ENCODE data around the gene NR3C2. TPM values are rescaled to one million over a fixed set of nuclear protein-coding genes. Genes with fewer than 3 reads are reported as not detected.

NR3C2 gene
- total RNA-seq, 1 experiment from 2014 or later = 2.7 TPM

DNA sequence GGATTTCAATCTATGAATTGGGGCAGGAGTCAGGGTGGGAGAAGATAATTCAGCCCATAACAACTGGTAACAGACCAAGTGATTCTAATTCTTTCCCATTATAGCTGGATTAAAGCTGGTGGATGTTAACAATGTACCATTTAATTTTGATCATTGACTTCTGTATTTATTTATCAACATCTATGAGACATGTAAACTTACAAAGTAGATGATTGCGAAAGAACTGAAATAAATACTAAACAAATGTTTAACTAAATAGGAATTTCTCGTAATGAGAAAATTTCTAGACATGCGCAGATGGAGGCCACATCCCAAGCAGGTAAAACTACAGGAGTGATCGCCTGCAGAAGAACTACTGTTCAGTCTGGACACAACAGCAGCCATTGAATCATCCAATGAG lies 107.1 kb downstream of the NR3C2 start:
- no peaks in the 10 kb centered on the region for H3K79me2 ChIP-seq (ENCODE audit: insufficient read depth, low read length)
- CTCF ChIA-PET = no interaction called here

More for the DNA sequence above, 107.1 kb downstream of the NR3C2 start:
- Histone ChIP-seq H3K4me3 (replicated peaks in 1 of 2; ENCODE audit: low read depth in 1 of 2, low read length in 2 of 2) (no peak overlapping the region), H3K4me1 (ENCODE audit: control insufficient read depth in 1 of 2, insufficient read depth in 2 of 2, low read length in 2 of 2) (no peaks in the 10 kb centered on the region), H2AFZ (ENCODE audit: low read depth, low read length, poor library complexity, severe bottlenecking) (no peak overlapping the region), H3K4me2 (ENCODE audit: low read length) (no peak overlapping the region), H3K9me2 (ENCODE audit: insufficient read depth) (no peaks in the 10 kb centered on the region), H3K36me3 (ENCODE audit: control insufficient read depth in 1 of 2, insufficient read depth in 2 of 2, low read length in 2 of 2) (no peaks in the 10 kb centered on the region), H4K20me1 (ENCODE audit: insufficient read depth) (no peaks in the 10 kb centered on the region), H3K27me3 (ENCODE audit: insufficient read depth, low read length) (no peaks in the 10 kb centered on the region), H3K27ac (ENCODE audit: low read depth, low read length) (no peak overlapping the region), H3K9me3 (ENCODE audit: control insufficient read depth in 1 of 2, insufficient read depth in 1 of 2, low read depth in 1 of 2, low read length in 2 of 2) (no peaks in the 10 kb centered on the region), H3K9ac (ENCODE audit: low read length) (no peak overlapping the region)
- ChIA-PET RAD21 (ENCODE audit: low non-redundant PET in 1 of 2, low total read pairs in 2 of 2, uncharacterized antibody in 2 of 2, unreplicated experiment in 2 of 2) (no interaction called here), POLR2A (interaction anchor here (0.7 kb wide), 1 partner anchor 421 kb away, joined by 3 read pairs; no protein-coding TSS in a partner anchor)
- BruUV-seq (replicated peaks) = no TSS peak
- intact Hi-C loops (cut with micrococcal nuclease) = no loop called here
- no peak for DNase-seq (ENCODE audit: low read depth, low spot score)
- TF ChIP-seq, protein P1, sequence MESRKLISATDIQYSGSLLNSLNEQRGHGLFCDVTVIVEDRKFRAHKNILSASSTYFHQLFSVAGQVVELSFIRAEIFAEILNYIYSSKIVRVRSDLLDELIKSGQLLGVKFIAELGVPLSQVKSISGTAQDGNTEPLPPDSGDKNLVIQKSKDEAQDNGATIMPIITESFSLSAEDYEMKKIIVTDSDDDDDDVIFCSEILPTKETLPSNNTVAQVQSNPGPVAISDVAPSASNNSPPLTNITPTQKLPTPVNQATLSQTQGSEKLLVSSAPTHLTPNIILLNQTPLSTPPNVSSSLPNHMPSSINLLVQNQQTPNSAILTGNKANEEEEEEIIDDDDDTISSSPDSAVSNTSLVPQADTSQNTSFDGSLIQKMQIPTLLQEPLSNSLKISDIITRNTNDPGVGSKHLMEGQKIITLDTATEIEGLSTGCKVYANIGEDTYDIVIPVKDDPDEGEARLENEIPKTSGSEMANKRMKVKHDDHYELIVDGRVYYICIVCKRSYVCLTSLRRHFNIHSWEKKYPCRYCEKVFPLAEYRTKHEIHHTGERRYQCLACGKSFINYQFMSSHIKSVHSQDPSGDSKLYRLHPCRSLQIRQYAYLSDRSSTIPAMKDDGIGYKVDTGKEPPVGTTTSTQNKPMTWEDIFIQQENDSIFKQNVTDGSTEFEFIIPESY (IDR thresholded peaks at IDR 0.05; ENCODE audit: extremely low read depth, insufficient replicate concordance, low read length) = no peak
- no peak for TF ChIP-seq EGR1 (IDR thresholded peaks at IDR 0.05; ENCODE audit: low read depth)
- TF ChIP-seq SIN3A (IDR thresholded peaks at IDR 0.05; ENCODE audit: low read depth) = no peak
- no peak for TF ChIP-seq EZH2 (IDR thresholded peaks at IDR 0.05)
- no peak for TF ChIP-seq RAD21 (IDR thresholded peaks at IDR 0.05; ENCODE audit: low read depth)
- TF ChIP-seq ELF1 (IDR thresholded peaks at IDR 0.05; ENCODE audit: borderline replicate concordance, low read depth) = no peak
- no peak for TF ChIP-seq ZFX (IDR thresholded peaks at IDR 0.05)
- TF ChIP-seq YY1 (IDR thresholded peaks at IDR 0.05; ENCODE audit: extremely low read depth, insufficient replicate concordance, low read depth, low read length) = no peak
- TF ChIP-seq CBX3 (IDR thresholded peaks at IDR 0.05; ENCODE audit: low read depth) = no peak
- no peak for TF ChIP-seq ZNF274 (IDR thresholded peaks at IDR 0.05; ENCODE audit: low read depth, low read length)
- TF ChIP-seq, protein P2, sequence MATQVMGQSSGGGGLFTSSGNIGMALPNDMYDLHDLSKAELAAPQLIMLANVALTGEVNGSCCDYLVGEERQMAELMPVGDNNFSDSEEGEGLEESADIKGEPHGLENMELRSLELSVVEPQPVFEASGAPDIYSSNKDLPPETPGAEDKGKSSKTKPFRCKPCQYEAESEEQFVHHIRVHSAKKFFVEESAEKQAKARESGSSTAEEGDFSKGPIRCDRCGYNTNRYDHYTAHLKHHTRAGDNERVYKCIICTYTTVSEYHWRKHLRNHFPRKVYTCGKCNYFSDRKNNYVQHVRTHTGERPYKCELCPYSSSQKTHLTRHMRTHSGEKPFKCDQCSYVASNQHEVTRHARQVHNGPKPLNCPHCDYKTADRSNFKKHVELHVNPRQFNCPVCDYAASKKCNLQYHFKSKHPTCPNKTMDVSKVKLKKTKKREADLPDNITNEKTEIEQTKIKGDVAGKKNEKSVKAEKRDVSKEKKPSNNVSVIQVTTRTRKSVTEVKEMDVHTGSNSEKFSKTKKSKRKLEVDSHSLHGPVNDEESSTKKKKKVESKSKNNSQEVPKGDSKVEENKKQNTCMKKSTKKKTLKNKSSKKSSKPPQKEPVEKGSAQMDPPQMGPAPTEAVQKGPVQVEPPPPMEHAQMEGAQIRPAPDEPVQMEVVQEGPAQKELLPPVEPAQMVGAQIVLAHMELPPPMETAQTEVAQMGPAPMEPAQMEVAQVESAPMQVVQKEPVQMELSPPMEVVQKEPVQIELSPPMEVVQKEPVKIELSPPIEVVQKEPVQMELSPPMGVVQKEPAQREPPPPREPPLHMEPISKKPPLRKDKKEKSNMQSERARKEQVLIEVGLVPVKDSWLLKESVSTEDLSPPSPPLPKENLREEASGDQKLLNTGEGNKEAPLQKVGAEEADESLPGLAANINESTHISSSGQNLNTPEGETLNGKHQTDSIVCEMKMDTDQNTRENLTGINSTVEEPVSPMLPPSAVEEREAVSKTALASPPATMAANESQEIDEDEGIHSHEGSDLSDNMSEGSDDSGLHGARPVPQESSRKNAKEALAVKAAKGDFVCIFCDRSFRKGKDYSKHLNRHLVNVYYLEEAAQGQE (IDR thresholded peaks at IDR 0.05; ENCODE audit: low read depth) = no peak
- TF ChIP-seq, protein P3, sequence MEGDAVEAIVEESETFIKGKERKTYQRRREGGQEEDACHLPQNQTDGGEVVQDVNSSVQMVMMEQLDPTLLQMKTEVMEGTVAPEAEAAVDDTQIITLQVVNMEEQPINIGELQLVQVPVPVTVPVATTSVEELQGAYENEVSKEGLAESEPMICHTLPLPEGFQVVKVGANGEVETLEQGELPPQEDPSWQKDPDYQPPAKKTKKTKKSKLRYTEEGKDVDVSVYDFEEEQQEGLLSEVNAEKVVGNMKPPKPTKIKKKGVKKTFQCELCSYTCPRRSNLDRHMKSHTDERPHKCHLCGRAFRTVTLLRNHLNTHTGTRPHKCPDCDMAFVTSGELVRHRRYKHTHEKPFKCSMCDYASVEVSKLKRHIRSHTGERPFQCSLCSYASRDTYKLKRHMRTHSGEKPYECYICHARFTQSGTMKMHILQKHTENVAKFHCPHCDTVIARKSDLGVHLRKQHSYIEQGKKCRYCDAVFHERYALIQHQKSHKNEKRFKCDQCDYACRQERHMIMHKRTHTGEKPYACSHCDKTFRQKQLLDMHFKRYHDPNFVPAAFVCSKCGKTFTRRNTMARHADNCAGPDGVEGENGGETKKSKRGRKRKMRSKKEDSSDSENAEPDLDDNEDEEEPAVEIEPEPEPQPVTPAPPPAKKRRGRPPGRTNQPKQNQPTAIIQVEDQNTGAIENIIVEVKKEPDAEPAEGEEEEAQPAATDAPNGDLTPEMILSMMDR (IDR thresholded peaks at IDR 0.05 in 2 of 3, conservative IDR thresholded peaks at IDR 0.05 in 1 of 3; ENCODE audit: borderline replicate concordance in 1 of 3, insufficient read depth in 1 of 3, low read depth in 2 of 3, low read length in 2 of 3) = no peak
- TF ChIP-seq CEBPB (IDR thresholded peaks at IDR 0.05; ENCODE audit: low read depth) = no peak
- TF ChIP-seq FOSL1 (IDR thresholded peaks at IDR 0.05; ENCODE audit: low read depth) = no peak
- TF ChIP-seq POLR2AphosphoS5 (IDR thresholded peaks at IDR 0.05; ENCODE audit: low read depth, low read length) = no peak
- TF ChIP-seq POLR2A (IDR thresholded peaks at IDR 0.05; ENCODE audit: borderline replicate concordance, extremely low read depth, insufficient read depth, insufficient read length) = no peak
- TF ChIP-seq EZH2phosphoT487 (IDR thresholded peaks at IDR 0.05; ENCODE audit: borderline replicate concordance) = no peak
- TF ChIP-seq SRF (IDR thresholded peaks at IDR 0.05; ENCODE audit: low read depth) = no peak
- TF ChIP-seq JUND (IDR thresholded peaks at IDR 0.05) = no peak
- ATAC-seq = no peak
